GM19043 (cell line): ENCODE results near the gene LIPG.
"Not testable (repeated sequence)": the region's sequence is repeated elsewhere in the genome, so short reads cannot be mapped to it uniquely, and the experiment has no call there.

ENCODE experiments used
- ATAC-seq: cut with Tn5 transposase; IDR thresholded peaks from one replicate; pipeline ENCODE4 v1.9.1; 2021; ENCODE audit warnings: low read depth; ENCODE audit not compliant: unreplicated experiment

Gene LIPG

DNA sequence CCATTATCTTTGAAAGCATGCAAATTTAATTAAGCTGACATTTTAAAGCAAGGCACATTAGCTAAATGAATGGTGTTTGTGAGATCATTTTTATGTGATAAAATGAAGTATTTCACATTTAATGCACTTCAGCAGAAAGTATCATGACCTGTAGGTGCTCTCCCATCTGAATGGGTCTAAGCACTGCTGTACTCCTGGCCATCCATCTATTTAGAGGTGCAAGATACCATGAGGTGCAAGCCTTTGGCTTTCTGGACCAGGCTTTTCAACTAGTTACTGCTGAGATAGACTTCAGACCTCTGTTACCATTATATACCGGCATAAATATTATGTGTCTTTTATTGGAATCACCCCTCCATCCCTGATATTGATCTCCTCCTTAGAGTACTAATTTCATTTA, 15.6 kb upstream of the LIPG start:
- no peak for ATAC-seq

DNA sequence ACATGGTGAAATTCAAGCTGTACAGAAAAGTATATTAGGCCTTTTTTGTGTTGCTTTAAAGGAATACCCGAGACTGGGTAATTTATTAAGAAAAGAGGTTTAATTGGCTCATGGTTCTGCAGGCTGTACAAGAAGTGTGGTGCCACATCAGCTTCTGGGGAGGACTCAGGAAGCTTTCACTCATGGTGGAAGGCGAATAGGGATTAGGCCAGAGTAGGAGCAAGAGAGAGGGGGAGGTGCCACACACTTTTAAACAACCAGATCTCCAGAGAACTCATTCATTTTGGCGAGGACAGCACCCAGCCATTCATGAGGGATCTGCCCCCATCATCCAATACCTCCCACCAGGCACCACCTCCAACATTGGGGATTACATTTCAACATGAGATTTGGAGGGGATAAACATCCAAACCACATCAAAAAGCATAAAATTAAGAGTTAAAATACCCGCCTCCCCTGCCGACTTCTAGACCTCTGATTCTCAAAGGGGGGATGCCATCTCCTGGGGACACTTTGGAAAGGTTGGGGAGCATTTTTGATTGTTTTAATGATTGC, 15.1 kb upstream of the LIPG start:
- ATAC-seq: no peak

DNA sequence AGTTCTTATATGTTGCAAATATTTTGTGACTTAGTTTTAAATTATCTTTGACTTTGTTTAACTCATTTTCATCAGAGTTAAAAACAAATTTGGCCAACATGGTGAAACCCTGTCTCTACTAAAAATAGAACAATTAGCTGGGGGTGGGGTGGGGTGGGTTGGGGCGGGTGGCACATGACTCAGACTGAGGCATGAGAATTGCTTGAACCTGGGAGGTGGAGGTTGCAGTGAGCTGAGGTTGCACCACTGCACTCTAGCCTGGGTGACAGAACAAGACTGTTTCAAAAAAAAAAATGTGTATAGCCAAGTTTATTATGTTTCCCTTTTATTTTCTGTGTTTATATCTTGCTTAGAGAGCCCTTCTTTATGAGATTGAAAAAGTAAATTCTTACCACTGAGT, 14.2 kb upstream of the LIPG start:
- no peak for ATAC-seq

- no peak for ATAC-seq
Observed at GRCh38 chr18:49548229-49548636, 13.6 kb upstream of the LIPG start.

- ATAC-seq: no peak
Observed at GRCh38 chr18:49550621-49551339, 11.1 kb upstream of the LIPG start.

DNA sequence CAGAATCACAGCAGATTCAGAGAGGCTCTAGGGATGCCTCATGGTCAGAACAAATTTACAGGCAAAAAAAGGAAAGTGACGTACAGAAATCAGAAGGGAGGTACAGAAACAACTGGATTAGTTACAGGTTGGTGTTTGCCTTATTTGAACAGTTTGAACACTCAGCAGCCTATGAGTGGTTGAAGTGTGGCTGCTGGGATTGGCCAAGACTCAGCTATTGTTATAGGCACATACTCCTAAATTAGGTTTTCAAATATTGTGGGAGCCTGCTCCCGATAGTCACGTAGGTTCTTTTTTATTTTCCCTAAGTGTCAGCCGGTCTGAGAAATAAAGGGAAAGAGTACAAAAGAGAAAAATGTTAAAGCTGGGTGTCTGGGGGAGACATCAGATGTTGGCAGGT, 8.9 kb upstream of the LIPG start:
- ATAC-seq: no peak

GRCh38 chr18:49555641-49556040, 6.2 kb upstream of the LIPG start:
- no peak for ATAC-seq

GRCh38 chr18:49558356-49558755, 3.5 kb upstream of the LIPG start:
- ATAC-seq: no peak

GRCh38 chr18:49559326-49559931, 2.4 kb upstream of the LIPG start:
- ATAC-seq: not testable (repeated sequence)

GRCh38 chr18:49560277-49560623, 1.6 kb upstream of the LIPG start:
- no peak for ATAC-seq

DNA sequence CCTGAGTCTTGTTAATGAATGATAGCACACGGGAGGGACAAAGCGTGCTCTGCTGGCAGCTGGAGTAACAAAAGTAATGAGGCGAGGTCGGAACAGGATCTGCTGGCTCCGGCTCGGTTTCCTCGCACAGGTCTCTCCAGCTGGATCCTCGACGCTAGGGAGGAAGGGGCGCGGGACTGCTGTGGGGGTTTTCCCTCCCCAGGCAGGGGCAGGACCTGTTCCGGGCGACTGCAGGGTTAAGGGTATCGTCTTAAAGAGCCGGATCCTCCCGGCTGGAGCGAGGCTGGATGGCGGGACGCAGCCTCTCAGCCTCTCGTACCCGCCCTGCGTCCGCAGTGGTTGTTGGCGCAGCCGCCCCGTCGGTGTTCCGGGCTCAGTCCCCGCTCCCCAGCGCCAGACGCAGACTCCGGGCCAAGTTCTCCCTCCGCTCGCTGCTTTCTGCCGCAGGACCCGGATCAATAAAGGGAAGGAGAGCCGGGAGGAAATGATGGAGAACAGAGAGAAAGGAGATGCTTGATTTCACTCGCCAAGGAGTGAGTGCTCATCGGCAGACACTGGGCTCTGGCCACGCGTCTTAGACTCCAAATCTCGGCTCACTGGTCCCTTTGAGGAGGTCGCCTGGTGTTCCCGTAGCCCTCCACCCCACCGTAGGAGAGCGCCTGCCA, 1.1 kb upstream of the LIPG start:
- ATAC-seq: no peak

DNA sequence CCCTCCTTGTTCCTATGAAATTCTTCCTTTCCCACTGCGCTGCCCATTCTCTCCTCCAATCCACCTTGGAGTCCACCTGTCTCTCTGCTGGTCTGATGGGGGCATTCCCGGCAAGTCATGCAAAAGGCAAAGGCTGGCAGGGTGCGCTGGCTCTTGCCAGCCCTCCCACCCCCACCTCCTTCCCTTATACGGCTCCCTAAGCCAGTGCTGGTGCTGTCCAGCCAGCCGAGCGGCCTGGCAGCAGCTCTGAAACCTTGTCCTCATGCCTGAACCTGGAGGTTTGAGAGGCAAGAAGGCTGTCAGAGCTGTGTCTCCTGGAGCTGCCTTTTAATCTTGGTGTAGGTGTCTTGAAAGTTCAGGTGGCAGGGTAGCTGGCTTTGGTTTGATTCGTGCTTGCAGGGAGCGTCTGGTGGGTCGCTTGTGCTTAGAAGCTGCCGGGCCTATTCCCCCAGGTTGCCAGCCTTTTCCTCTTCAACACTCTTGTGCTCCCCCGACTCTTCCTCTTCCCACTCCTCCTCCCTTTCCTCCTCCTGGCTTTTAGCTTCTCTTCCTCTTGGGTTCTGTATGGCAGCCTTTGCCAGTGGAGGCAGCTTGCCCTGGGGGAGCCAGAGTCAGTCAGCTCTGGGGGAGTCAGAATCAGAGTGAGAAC, 748 bp downstream of the LIPG start:
- ATAC-seq: no peak

GRCh38 chr18:49563130-49563540, 1.3 kb downstream of the LIPG start:
- no peak for ATAC-seq

DNA sequence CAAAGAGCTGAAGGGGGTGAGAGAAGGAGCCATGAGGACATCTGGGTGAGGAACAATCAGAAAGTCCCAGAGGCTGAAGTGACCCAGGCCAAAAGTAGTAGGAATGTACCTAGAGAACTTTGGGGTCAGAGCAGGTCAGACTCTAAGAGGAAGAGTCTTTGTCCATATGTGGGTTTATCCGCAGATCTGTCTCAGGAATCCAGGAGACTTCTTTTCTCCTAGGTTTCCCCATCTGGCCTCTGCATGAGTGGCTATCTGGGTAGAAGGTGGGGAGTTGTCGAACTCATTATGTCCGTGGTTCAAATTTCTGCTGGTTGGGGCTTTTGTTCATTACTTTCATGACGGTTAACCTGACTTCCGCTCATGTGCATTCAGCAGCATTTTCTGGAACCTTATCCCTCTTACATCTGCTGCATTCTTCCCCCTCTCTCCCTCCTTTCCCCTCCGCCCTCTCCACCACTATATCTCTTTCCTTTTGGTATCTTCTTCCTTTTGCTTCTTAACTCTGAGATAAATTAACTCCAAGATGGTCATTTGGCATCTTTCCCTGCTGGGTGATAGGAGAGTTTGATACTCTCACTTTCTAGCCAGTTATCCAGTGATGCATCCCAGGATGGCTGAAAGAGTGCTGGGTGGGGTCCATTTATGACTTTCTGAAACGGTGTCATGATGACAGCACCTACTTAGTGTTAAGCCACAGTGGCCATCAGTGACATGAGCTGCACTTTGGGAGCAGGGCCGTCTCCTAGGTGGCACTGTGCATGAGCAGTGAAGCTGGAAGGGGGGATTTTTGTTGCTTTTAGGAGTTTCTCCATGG, 2.1 kb downstream of the LIPG start:
- ATAC-seq: no peak

- no peak for ATAC-seq
Observed at GRCh38 chr18:49564518-49564834, 2.6 kb downstream of the LIPG start.

DNA sequence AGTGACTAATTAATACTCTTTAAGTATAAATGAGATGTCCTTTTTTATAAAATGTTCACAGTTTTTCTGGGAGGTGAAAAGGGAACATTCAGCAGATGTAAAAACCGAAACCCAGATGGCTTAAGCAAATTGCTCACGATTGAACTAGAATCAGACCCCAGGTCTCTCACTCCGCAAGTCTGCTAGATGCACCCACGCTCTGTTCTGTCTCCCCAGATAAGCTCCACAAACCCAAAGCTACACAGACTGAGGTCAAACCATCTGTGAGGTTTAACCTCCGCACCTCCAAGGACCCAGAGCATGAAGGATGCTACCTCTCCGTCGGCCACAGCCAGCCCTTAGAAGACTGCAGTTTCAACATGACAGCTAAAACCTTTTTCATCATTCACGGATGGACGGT, 3.2 kb downstream of the LIPG start:
- no peak for ATAC-seq

DNA sequence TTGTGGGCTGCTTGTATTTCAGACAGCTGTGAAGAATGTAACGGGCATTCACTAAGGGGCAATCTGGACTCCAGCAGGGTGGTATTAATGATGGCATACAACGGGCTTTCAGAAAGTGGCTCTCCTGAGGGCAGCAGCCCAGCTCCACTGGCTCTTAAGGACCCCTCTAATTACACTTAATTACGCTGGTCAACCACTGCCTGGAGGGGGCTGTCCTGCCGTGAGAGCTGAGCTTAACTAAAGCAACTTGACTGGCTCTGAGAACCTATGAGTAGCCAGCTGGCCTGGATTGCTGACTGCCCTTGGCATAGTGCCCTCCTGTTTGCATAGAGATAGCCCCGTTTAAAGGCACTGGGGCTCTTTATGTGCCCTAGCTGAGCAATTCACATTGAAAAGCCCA, 3.8 kb downstream of the LIPG start:
- ATAC-seq: no peak

DNA sequence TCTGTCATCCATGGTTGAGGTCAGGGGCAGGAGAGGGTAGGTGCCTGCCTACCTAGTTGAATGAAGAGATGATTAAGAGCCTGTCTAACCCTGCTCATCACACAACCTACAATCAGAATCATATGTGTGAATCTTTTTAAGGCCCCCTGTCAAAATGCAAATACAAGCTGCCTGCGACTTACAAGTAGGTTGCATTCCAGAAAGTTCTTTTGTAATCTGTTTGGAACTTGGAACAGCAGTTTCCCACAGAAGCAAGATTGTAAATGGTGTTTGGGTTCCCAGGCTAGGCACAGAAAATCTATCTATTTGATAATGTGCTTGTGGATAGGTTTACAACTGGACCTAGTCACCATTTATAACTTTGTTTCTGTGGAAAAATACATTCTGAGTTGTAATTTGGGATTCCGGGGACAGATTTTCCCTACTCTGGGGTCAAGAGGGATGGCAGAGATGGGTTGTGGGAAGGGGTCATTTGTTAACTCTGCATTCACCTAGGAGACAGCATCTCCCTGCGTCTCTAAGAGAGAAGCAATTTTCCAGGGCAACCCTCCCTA, 4.4 kb downstream of the LIPG start:
- no peak for ATAC-seq

DNA sequence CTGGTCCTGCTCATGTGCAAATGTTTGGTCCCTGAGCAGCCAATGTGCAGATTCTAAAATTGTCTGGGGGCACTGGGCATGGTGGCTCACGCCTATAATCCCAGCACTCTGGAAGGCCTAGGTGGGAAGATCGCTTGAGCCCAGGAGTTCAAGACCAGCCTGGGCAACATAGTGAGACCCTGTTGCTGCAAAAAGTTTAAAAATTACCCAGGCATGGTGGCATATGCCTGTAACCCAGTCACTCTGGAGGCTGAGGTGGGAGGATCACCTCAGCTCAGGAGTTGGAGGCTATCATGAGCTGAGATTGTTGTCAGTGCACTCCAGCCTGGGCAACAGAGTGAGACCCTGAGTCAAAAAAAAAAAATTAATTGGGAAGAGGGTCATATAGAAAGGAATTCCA, 5.1 kb downstream of the LIPG start:
- ATAC-seq: no peak

- ATAC-seq: no peak
Observed at GRCh38 chr18:49569724-49570123, 7.9 kb downstream of the LIPG start.
